Measurements from ENCODE around the gene EWSR1.

Gene EWSR1

GRCh38 chr22:29307596-29308147, 39.6 kb downstream of the EWSR1 start:
- no peak for DNase-seq

DNA sequence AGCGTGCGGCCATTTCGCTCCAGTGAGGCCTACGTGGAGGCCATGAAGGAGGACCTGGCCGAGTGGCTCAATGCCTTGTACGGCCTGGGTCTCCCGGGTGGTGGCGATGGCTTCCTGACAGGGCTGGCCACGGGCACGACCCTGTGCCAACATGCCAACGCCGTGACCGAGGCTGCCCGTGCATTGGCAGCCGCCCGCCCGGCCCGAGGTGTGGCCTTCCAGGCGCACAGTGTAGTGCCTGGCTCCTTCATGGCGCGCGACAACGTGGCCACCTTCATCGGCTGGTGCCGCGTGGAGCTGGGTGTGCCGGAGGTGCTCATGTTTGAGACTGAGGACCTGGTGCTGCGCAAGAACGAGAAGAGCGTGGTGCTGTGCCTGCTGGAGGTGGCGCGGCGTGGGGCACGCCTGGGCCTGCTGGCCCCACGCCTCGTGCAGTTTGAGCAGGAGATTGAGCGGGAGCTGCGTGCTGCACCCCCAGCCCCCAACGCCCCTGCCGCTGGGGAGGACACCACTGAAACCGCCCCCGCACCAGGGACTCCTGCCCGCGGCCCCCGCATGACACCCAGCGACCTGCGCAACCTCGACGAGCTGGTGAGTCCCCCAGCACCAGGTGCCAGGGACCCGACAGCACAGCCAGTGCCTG, 40.2 kb downstream of the EWSR1 start:
- DNase-seq, result no peak

DNA sequence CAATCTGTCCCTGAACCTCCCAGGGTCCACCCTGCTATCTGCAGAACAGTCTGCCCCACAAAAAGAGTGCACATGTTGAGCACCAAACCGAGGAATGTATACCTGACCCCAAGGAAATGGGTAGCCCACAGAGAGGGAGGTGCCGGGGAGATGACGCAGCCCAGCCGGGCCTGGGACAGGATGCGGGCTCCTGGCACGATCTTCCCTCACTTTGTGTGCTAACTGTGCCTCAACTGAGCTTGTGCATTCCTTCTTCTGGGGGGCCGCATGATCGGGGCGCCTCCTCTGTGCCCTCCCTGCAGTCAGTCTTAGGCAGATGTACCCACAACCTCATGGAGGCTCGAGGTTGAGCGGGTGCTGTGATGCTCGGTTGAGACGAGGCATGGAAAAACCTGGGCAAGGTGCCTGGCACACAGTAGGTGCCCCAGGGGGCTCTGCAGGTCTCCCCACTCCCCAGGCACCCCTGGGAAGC, 40.8 kb downstream of the EWSR1 start:
- DNase-seq, result no peak

DNA sequence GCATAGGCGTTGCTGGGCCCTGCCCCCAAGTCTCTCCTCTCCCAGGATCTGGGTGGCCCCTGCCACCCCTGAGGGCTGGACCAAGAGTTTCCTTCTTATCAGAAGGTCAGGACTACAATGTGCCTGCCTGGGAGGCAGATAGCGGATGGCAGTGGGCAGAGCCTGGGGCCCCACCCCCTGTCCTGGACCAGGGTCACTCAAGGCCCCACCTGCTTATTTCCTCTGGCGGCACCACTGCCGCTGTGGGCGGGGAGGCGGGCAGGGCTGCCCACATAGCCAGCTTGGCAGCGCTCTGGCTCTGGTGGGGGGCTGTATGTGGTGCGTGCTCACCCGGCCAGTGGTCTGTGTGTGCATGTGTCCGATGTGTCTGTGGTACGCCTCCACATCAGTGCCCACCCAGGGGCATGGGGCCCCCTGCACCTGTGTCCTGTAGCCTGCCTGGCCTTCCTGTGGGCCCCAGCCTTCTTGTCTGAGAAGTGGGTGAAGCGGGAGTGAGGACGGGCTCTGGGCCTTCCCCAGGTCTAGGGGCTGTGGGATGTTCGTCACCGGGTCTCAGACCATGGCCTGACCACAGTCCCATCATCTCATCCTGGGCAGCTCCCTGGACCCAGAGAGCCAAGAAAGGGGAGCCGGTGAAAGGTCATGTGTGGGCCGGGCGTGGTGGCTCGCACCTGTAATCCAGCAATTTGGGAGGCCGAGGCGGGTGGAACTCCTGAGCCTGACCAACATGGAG, 41.4 kb downstream of the EWSR1 start:
- DNase-seq, result no peak

DNA sequence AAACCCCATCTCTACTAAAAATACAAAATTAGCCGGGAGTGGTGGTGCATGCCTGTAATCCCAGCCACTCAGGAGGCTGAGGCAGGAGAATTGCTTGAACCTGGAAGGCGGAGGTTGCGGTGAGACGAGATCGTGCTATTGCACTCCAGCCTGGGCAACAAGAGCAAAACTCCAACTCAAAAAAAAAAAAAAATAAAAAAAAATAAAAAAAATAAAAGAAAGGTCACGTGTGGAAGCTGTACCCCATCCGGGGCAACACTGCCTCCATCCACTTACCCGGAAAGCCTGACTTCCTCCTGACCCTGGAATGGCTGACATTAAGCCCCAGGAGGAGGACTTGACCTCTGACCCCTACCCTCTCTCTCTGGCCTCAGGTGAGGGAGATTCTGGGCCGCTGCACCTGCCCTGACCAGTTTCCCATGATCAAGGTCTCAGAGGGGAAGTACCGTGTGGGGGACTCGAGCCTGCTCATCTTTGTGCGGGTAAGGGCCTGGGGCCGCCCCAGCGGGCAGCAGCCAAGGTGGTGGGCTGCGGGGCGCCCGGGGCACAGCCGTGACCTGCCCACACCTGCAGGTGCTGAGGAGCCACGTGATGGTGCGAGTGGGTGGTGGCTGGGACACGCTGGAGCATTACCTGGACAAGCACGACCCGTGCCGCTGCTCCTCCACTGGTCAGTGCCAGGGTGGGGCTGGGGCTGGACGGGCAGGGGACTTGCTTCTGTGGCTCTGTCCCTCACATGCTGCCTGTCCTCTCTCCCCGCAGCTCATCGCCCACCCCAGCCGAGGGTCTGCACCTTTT, 42.2 kb downstream of the EWSR1 start:
- DNase-seq, result no peak

DNA sequence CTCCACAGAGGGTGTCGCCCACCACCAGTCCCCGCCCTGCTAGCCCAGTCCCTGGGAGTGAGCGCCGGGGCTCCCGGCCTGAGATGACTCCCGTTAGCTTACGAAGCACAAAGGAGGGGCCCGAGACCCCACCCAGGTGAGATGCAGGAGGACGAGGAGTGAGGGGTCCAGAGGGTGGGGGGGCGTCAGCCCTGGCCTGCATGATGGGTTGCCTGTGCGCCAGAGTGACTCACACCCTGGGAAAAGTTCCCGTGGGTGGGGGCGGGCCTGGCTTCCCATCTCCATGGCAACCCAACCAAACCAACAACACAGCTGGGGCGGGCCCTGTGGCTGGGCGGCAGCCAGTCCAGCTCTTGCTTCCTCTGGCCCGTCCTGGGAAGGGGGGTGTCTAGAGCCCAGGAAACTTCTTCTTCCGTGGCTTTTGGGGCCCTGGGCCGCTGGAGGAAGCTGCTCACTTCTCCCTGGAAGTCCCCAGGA, 42.8 kb downstream of the EWSR1 start:
- peak; percentile 52 for DNase-seq

GRCh38 chr22:29311464-29312217, 43.6 kb downstream of the EWSR1 start:
- no peak for DNase-seq

DNA sequence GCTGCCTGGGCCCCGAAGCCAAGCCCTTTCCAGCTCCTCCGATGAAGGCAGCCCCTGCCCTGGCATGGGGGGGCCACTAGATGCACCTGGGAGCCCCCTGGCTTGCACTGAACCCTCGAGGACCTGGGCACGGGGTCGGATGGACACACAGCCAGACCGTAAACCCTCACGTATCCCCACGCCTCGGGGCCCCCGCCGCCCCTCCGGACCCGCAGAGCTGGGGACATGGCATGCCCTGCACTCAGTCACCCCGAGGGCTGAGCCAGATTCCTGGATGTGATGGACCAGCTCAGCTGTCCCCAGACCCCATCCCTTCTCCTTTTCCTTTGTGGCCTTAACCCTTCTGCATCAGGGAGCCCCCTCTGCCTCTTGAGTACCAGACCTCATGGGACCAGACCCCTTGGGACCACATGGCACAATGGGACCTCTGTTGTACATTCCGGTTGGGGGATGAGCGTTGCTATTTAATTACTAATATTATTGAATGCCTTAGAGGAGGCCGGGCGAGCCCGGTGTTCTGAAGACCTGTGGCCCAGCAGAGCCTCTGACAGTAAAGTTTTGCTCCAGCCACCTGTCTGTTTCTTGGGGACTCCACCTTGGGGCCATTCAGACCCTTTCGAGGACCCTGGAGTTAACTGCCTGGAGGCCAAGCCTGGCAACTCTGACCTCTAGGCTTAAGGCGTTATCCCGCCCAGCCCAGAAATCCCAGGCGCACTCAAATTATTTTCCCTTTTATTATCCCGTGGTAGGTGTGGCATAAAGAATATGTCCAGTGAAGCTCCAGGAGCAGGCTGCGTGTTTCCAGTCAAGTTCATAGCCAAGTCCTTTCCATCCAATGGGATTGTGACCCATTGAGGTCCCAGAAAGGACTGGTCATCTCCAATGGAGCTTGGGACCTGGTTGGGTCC, 44.4 kb downstream of the EWSR1 start:
- no peak for DNase-seq

- DNase-seq, result no peak
These were observed 45.1 kb downstream of the EWSR1 start for GRCh38 chr22:29313126-29313575.

GRCh38 chr22:29313576-29314466, 45.8 kb downstream of the EWSR1 start:
- no peak for DNase-seq

GRCh38 chr22:29314537-29315285, 46.6 kb downstream of the EWSR1 start:
- no peak for DNase-seq

DNA sequence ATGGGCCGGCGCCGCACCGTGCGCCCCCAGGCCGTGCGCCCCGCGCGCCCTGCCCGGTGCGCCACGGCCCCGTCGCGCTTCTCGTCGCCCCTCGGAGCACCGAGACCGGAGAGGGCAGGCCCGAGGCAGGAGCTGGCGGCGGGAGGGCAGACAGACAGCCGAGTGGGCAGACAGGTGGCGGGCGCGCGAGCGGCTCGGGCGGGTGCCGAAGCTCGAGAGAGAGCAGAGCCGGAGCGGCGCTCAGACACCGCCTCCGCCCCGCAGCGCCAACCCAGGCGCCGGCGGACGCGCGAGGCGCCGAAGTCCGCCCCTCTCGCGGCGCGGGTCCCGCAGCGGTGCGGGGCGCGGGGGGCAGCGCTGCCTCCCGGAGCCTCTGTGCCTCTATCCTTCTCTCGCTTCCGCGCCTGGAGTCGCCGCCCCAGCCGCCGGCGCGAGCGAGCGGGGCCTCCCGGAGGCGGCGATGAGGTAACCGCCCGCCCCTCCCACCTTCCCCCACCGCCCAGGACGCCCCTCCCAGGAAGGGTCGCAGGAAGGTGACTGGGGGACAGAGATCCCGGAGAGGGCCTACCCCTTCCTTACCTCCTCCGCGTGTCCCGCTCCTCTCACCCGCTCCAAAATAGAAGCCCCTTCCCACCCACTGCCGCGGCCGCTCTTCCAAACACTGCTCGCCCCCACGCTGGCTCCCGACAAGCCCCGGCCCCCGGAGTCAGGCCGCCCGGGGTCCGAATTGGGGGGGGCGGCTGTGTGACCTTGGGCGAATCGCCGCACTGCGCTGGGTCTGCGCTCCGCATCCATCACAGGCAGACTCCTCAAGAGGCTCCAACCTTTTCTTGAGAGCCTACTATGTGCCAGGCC, 47.4 kb downstream of the EWSR1 start, which contains the start of gene RASL10A:
RASL10A (minus strand) TSS at position 412 of the 855 bp plus-strand sequence. CDS start 451 bp downstream, outside the sequence.
- no peak for DNase-seq

GRCh38 chr22:29316141-29316828, 48.2 kb downstream of the EWSR1 start:
- DNase-seq, result no peak

DNA sequence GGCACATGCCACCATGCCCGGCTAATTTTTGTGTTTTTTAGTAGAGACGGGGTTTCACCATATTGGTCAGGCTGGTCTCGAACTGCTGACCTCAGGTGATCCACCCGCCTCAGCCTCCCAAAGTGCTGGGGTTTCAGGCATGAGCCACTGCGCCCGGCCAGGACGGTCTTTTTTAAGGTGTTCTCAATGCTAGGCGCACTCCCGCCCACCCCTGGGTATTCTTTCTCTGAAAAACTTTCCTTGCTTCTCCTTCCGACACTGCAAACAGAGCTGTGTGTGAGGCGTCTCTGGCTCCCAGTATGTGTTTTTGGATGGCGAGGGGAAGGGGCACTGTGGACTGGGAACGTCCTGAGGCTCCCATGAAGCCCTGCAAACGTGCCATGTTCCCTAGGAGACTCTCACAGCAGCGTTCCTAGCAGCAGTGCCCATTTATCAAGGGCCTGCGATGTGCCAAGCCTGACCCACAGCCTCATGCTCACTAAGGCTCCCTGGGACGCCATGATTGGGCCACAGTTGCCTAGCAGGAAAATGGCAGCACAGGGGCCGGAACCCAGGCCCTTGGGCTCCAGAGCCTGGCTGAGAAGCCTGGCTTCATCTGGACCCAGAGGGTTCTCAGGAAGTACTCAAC, 49.9 kb downstream of the EWSR1 start:
- DNase-seq, result no peak

DNA sequence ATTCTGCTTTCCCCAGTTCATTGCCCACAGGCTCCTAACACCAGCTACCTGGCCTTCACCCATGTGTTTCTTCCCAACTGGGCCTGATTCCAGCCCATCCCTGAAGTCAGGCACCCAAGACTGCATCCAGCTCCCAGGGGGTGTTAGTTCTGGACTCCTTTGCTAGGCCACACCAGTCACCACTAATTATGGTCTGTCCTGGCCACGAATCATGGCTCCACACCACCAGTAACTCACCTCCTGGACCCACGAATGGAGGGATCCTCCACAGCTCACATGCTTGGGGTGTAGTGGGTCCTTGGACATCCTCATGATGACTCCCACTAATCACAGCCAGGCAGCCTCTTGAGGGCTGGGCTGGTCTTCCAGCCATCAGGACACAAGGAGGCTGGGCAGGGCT, 51.0 kb downstream of the EWSR1 start:
- no peak for DNase-seq

GRCh38 chr22:29320546-29320945, 52.5 kb downstream of the EWSR1 start:
- no peak for DNase-seq

- no peak for DNase-seq
These were observed 55.6 kb downstream of the EWSR1 start for GRCh38 chr22:29323641-29324040.
